Chondrocyte (in vitro differentiated cells): Measurements from ENCODE around the gene RNF180. TPM values are rescaled to one million over a fixed set of nuclear protein-coding genes. Genes with fewer than 3 reads are reported as not detected.

Experiments used
- DNase-seq: peaks from one replicate; pipeline ENCODE4 v3.0.0; 2021; ENCODE audit warnings: mixed read lengths, low spot score
- H3K27ac Mint-ChIP-seq: one replicate; pipeline ENCODE4 v1.8.0; 2021; ENCODE audit warnings: mild to moderate bottlenecking, moderate library complexity, mixed read lengths; ENCODE audit not compliant: unreplicated experiment
- H3K27me3 Mint-ChIP-seq: 2 replicates; pipeline ENCODE4 v1.8.0; 2021; ENCODE audit warnings: low read depth, mixed read lengths
- H3K36me3 Mint-ChIP-seq: 2 replicates; pipeline ENCODE4 v1.8.0; 2021; ENCODE audit warnings: low read depth, mixed read lengths
- H3K4me1 Mint-ChIP-seq: 2 replicates; pipeline ENCODE4 v1.8.0; 2021; ENCODE audit warnings: low read depth, mild to moderate bottlenecking, mixed read lengths
- H3K4me3 Mint-ChIP-seq: one replicate; pipeline ENCODE4 v1.8.0; 2021; ENCODE audit warnings: mild to moderate bottlenecking, moderate library complexity, mixed read lengths; ENCODE audit not compliant: unreplicated experiment
- H3K9me3 Mint-ChIP-seq: 2 replicates; pipeline ENCODE4 v1.8.0; 2021; ENCODE audit warnings: low read depth, mixed read lengths
- total RNA-seq: library from RNA; stranded (reverse); gene quantifications from 3 replicates; pipeline ENCODE4 v1.2.1, GENCODE V29; 2021
- TF ChIP-seq, protein P1 (sequence below): fragments of 200-600 bp; sonication (generic); IDR thresholded peaks from 2 replicates; pipeline ENCODE4 v1.5.0; 2021; ENCODE audit warnings: antibody characterized with exemption, mild to moderate bottlenecking, moderate library complexity

Gene RNF180
- total RNA-seq, 1 donor from 2014 or later, result 5.8 TPM

DNA sequence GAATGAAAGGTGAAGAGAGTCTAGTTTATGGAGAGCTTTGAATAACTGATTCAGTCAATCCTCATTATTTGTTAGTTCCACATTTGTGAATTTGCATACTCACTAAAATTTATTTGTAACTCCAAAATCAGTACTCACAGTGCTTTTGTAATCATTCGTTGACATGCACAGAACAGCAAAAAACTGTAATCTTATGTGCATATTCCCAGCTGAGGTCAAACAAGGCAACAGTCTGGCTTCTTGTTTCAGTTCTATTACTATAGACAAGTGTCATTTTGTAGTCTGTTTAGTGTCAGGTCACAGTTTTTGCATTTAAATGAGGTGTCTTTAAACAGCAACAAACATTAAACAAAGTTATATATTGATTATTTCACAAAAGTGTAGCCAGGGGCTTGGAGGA, 142.5 kb downstream of the RNF180 start:
- TF ChIP-seq, protein P1, sequence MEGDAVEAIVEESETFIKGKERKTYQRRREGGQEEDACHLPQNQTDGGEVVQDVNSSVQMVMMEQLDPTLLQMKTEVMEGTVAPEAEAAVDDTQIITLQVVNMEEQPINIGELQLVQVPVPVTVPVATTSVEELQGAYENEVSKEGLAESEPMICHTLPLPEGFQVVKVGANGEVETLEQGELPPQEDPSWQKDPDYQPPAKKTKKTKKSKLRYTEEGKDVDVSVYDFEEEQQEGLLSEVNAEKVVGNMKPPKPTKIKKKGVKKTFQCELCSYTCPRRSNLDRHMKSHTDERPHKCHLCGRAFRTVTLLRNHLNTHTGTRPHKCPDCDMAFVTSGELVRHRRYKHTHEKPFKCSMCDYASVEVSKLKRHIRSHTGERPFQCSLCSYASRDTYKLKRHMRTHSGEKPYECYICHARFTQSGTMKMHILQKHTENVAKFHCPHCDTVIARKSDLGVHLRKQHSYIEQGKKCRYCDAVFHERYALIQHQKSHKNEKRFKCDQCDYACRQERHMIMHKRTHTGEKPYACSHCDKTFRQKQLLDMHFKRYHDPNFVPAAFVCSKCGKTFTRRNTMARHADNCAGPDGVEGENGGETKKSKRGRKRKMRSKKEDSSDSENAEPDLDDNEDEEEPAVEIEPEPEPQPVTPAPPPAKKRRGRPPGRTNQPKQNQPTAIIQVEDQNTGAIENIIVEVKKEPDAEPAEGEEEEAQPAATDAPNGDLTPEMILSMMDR, result no peak
- H3K4me3 Mint-ChIP-seq, result no peak overlapping the region
- no peak for DNase-seq
- no peak overlapping the region for H3K27ac Mint-ChIP-seq
- H3K9me3 Mint-ChIP-seq, result peaks cover 3% of the 10 kb centered on the region
- no peaks in the 10 kb centered on the region for H3K36me3 Mint-ChIP-seq
- no peaks in the 10 kb centered on the region for H3K27me3 Mint-ChIP-seq
- H3K4me1 Mint-ChIP-seq, result no peaks in the 10 kb centered on the region

DNA sequence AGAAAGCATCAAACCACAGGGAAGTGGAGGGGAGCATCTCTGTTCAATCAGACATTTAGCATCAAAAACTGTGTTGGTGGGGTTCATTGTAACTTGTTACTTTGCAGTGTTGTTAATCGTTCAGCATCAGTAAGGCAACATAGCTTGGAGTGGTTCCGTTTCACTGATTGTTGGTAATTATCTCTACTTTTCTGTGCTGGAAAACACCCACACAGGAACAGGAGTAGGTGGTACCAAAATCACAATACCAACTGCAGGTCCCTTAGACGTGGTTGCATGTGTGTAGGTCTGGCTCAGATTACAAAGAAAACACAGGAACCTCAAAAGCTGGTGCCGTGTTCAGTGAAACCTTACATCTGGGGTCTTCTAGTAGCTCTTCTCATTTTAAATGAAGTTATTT, 146.8 kb downstream of the RNF180 start:
- no peak overlapping the region for H3K4me3 Mint-ChIP-seq
- H3K27ac Mint-ChIP-seq, result no peak overlapping the region
- no peak for DNase-seq
- H3K27me3 Mint-ChIP-seq, result no peaks in the 10 kb centered on the region
- no peaks in the 10 kb centered on the region for H3K9me3 Mint-ChIP-seq
- H3K36me3 Mint-ChIP-seq, result no peaks in the 10 kb centered on the region
- TF ChIP-seq, protein P1, result no peak
- H3K4me1 Mint-ChIP-seq, result no peaks in the 10 kb centered on the region

DNA sequence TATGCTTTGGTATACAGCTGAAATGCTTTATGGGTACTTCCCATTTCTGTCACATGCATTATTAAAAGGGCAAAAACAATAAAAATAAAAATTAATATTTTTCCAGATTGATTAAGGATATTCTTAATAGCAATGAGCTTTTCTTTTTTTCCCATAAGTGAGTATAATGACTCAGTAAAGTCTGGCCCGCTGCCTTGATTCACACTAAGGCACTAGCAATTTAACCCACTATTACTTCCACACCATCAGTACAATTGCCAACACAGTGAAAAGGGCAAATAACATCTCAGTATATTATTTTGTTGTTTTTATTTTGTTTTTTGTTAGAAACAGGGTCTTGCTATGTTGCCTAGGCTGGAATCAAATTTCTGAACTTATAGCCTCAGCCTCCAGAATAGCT, 150.1 kb downstream of the RNF180 start:
- peaks cover 3% of the 10 kb centered on the region for H3K4me1 Mint-ChIP-seq
- no peak for DNase-seq
- H3K27ac Mint-ChIP-seq, result no peak overlapping the region
- H3K27me3 Mint-ChIP-seq, result no peaks in the 10 kb centered on the region
- TF ChIP-seq, protein P1, result no peak
- H3K36me3 Mint-ChIP-seq, result no peaks in the 10 kb centered on the region
- no peak overlapping the region for H3K4me3 Mint-ChIP-seq
- no peaks in the 10 kb centered on the region for H3K9me3 Mint-ChIP-seq

DNA sequence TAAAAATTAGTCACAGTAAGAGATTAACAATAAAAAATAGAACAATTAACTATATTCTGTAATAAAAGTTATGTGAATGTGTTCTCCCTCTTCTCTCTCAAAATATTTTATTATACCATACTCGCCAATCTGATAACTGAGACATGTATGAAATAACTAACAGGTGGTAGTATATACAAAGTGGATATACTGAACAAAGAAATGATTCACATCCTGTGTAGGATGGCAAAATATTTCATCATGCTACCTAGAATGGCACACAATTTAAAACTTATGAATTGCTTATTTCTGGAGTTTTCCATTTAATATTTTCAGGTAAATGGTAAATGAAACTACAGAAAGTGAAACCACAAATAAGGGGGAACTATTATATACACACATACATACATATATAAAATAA, 152.5 kb downstream of the RNF180 start:
- Mint-ChIP-seq H3K27me3 (no peaks in the 10 kb centered on the region), H3K27ac (no peak overlapping the region), H3K36me3 (no peaks in the 10 kb centered on the region), H3K4me1 (peaks cover 3% of the 10 kb centered on the region), H3K4me3 (no peak overlapping the region), H3K9me3 (peaks cover 4% of the 10 kb centered on the region)
- no peak for DNase-seq
- TF ChIP-seq, protein P1, result no peak

DNA sequence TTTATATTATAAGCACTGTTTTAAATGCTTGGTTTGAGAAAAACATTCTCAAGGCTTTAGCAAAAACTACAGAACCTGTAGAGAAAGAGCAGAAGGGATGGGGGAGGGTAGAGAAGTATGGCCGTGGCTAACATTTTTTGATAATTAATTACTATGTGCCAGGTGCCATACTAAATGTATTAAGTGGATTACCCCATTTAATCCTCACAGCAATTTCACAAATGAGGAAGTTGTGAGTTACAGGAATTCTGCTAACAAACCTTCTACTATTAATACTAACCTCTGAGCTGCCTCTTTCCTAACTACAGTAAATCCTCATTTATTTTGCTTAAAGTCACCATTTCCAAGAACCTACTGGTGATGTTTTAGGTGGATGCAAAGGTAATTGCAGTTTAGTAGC, 157.9 kb downstream of the RNF180 start:
- Mint-ChIP-seq H3K4me3 (no peak overlapping the region), H3K27me3 (no peaks in the 10 kb centered on the region), H3K27ac (no peak overlapping the region), H3K9me3 (peaks cover 23% of the 10 kb centered on the region), H3K36me3 (peaks cover 10% of the 10 kb centered on the region), H3K4me1 (no peaks in the 10 kb centered on the region)
- DNase-seq, result no peak
- TF ChIP-seq, protein P1, result no peak
